SJCRH30 (cell line): ENCODE measurements around the gene ASXL1. TPM values are rescaled to one million over a fixed set of nuclear protein-coding genes. Genes with fewer than 3 reads are reported as not detected.
"Not testable (repeated sequence)": the region's sequence is repeated elsewhere in the genome, so short reads cannot be mapped to it uniquely, and the experiment has no call there.

Source experiments
- DNase-seq, 2 experiments: peaks; one replicate each; pipeline ENCODE4 v3.0.0-alpha.2; 2015 to 2020
- H3K27ac ChIP-seq: fragments of 250-450 bp; sonication (Bioruptor Pico); 2 replicates; pipeline ENCODE4 v1.5.1; 2020; ENCODE audit warnings: mild to moderate bottlenecking, moderate library complexity
- H3K27me3 ChIP-seq: fragments of 250-450 bp; sonication (Bioruptor Pico); 2 replicates; pipeline ENCODE4 v1.5.1; 2020; ENCODE audit warnings: mild to moderate bottlenecking, moderate library complexity
- H3K36me3 ChIP-seq: fragments of 250-450 bp; sonication (Bioruptor Pico); 2 replicates; pipeline ENCODE4 v1.5.1; 2020; ENCODE audit warnings: mild to moderate bottlenecking, moderate library complexity
- H3K4me1 ChIP-seq: fragments of 250-450 bp; sonication (Bioruptor Pico); 2 replicates; pipeline ENCODE4 v1.5.1; 2020; ENCODE audit warnings: mild to moderate bottlenecking, moderate library complexity
- H3K4me3 ChIP-seq: fragments of 250-450 bp; sonication (Bioruptor Pico); 2 replicates; pipeline ENCODE4 v1.5.1; 2020; ENCODE audit warnings: mild to moderate bottlenecking, moderate library complexity
- H3K9me3 ChIP-seq: fragments of 250-450 bp; sonication (Bioruptor Pico); replicated peaks from 2 replicates; pipeline ENCODE4 v1.5.1; 2020; ENCODE audit warnings: mild to moderate bottlenecking, moderate library complexity
- total RNA-seq: library from RNA; depleted of rRNA; stranded (reverse); fragments of >200 nt; shearing (Covaris generic); gene quantifications from 2 replicates; pipeline ENCODE4 v1.2.3, GENCODE V29; 2014

The ASXL1 gene
- total RNA-seq, 1 experiment from 2014 or later: 56.0 TPM

GRCh38 chr20:32460683-32461320, 102.7 kb downstream of the ASXL1 start:
- Histone ChIP-seq H3K4me3 (no peak overlapping the region), H3K27me3 (no peaks in the 10 kb centered on the region), H3K9me3 (no peaks in the 10 kb centered on the region), H3K27ac (no peak overlapping the region), H3K4me1 (peaks cover 3% of the 10 kb centered on the region; the same call in 1 of the 2 replicates), H3K36me3 (no peaks in the 10 kb centered on the region)
- DNase-seq: no peak

GRCh38 chr20:32461836-32462600, 103.9 kb downstream of the ASXL1 start:
- no peak overlapping the region for H3K27ac ChIP-seq
- H3K4me1 ChIP-seq: peaks cover 3% of the 10 kb centered on the region; the same call in 1 of the 2 replicates
- DNase-seq: no peak
- no peaks in the 10 kb centered on the region for H3K36me3 ChIP-seq
- no peak overlapping the region for H3K4me3 ChIP-seq
- no peaks in the 10 kb centered on the region for H3K9me3 ChIP-seq
- no peaks in the 10 kb centered on the region for H3K27me3 ChIP-seq

GRCh38 chr20:32462900-32463641, 104.9 kb downstream of the ASXL1 start:
- no peaks in the 10 kb centered on the region for H3K9me3 ChIP-seq
- H3K36me3 ChIP-seq: no peaks in the 10 kb centered on the region
- no peaks in the 10 kb centered on the region for H3K27me3 ChIP-seq
- no peak for DNase-seq
- H3K4me1 ChIP-seq: no peaks in the 10 kb centered on the region; the same call in 1 of the 2 replicates
- H3K4me3 ChIP-seq: no peak overlapping the region
- no peak overlapping the region for H3K27ac ChIP-seq

GRCh38 chr20:32463642-32464400, 105.7 kb downstream of the ASXL1 start:
- Histone ChIP-seq H3K9me3 (no peaks in the 10 kb centered on the region), H3K27ac (no peak overlapping the region), H3K27me3 (no peaks in the 10 kb centered on the region), H3K4me1 (no peaks in the 10 kb centered on the region; the same call in 1 of the 2 replicates), H3K36me3 (no peaks in the 10 kb centered on the region), H3K4me3 (no peak overlapping the region)
- DNase-seq: no peak

GRCh38 chr20:32464401-32465091, 106.4 kb downstream of the ASXL1 start:
- Histone ChIP-seq H3K27me3 (no peaks in the 10 kb centered on the region), H3K36me3 (no peaks in the 10 kb centered on the region), H3K9me3 (no peaks in the 10 kb centered on the region), H3K4me3 (no peak overlapping the region), H3K4me1 (no peaks in the 10 kb centered on the region; the same call in 1 of the 2 replicates), H3K27ac (no peak overlapping the region)
- no peak for DNase-seq

- no peaks in the 10 kb centered on the region for H3K27me3 ChIP-seq
- no peaks in the 10 kb centered on the region for H3K9me3 ChIP-seq
- H3K4me1 ChIP-seq: no peaks in the 10 kb centered on the region; the same call in 1 of the 2 replicates
- no peak overlapping the region for H3K4me3 ChIP-seq
- no peak for DNase-seq
- H3K27ac ChIP-seq: no peak overlapping the region
- no peaks in the 10 kb centered on the region for H3K36me3 ChIP-seq
Observed at GRCh38 chr20:32465092-32465900, 107.2 kb downstream of the ASXL1 start.

- not testable (repeated sequence) for H3K4me1 ChIP-seq, H3K27ac ChIP-seq, H3K9me3 ChIP-seq, H3K36me3 ChIP-seq, DNase-seq, H3K27me3 ChIP-seq, H3K4me3 ChIP-seq
Observed at GRCh38 chr20:32465901-32466675, 108.0 kb downstream of the ASXL1 start.

GRCh38 chr20:32466739-32467505, 108.8 kb downstream of the ASXL1 start:
- Histone ChIP-seq H3K9me3 (no peaks in the 10 kb centered on the region), H3K4me1 (no peaks in the 10 kb centered on the region; the same call in 1 of the 2 replicates), H3K27me3 (no peaks in the 10 kb centered on the region), H3K4me3 (no peak overlapping the region), H3K36me3 (no peaks in the 10 kb centered on the region), H3K27ac (no peak overlapping the region)
- no peak for DNase-seq

GRCh38 chr20:32467506-32468312, 109.6 kb downstream of the ASXL1 start:
- Histone ChIP-seq H3K9me3 (no peaks in the 10 kb centered on the region), H3K4me1 (no peaks in the 10 kb centered on the region; the same call in 1 of the 2 replicates)
- DNase-seq: no peak

GRCh38 chr20:32468313-32468640, 110.1 kb downstream of the ASXL1 start:
- Histone ChIP-seq H3K27me3 (no peaks in the 10 kb centered on the region), H3K36me3 (no peaks in the 10 kb centered on the region), H3K4me1 (no peaks in the 10 kb centered on the region; the same call in 1 of the 2 replicates), H3K27ac (no peak overlapping the region), H3K4me3 (no peak overlapping the region), H3K9me3 (no peaks in the 10 kb centered on the region)
- DNase-seq: no peak

More at GRCh38 chr20:32467506-32468312, 109.6 kb downstream of the ASXL1 start:
- no peak overlapping the region for H3K4me3 ChIP-seq
- H3K27me3 ChIP-seq: no peaks in the 10 kb centered on the region
- H3K27ac ChIP-seq: no peak overlapping the region
- H3K36me3 ChIP-seq: no peaks in the 10 kb centered on the region

GRCh38 chr20:32468860-32469259, 110.7 kb downstream of the ASXL1 start:
- no peaks in the 10 kb centered on the region for H3K9me3 ChIP-seq
- no peak overlapping the region for H3K4me3 ChIP-seq
- no peak for DNase-seq
- H3K36me3 ChIP-seq: no peaks in the 10 kb centered on the region
- H3K27me3 ChIP-seq: no peaks in the 10 kb centered on the region
- H3K27ac ChIP-seq: no peak overlapping the region
- no peaks in the 10 kb centered on the region; the same call in 1 of the 2 replicates for H3K4me1 ChIP-seq
